ENCODE measurements around the gene EHMT2.

DNA sequence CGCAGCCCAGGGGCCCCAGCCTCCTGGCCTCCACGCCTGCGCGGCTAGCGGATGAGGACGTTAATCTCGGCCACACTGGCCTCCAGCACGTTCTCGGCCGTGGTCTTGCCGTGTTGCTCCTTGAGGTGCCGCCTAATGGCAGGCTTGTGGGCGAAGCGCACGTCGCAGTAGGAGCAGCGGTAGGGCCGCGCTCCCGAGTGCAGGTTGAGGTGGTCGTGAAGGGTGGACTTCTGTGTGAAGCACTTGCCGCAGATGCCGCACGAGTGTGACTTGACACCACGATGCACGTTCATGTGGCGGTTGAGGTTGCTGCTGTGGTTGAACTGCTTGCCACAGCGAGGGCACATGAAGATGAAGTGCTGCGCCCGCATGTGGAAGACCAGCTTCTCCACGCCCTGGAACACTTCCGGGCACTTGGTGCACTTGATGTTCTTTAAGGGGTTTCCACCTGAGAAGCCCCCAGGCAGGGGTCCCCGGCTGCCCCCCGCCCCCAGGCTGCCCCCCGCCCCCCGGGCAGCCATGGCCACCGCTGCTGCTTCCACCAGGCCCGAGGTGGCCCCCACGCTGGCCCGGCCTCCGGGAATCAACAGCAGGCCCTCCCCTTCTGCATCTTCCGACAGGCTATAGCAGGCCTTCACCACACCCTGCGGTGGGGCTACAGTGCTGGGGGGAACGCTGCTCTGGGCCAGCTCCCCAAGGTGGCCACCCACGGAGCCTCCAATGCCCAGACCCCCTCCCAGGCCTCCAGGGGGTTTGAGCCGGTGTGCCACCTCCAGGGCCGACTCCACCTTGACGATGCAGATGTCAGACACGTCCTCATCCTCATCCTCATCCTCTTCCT, 2.6 kb upstream of the EHMT2 start:
- TF ChIP-seq YY1 (IDR thresholded peaks at IDR 0.05; ENCODE audit: insufficient read depth, insufficient read length) (no peak), ZNF274 (IDR thresholded peaks at IDR 0.05; ENCODE audit: low read depth, low read length) (no peak)

Data from NT2/D1 (cell line).